SH-SY5Y (cell line): ENCODE measurements around the gene NSMCE1.

Experiments used
- GATA2 ChIP-seq: IDR thresholded peaks from 2 replicates; pipeline ENCODE4 v1.6.1; 2011; ENCODE audit warnings: mild to moderate bottlenecking, low read depth, low read length
- GATA3 ChIP-seq: IDR thresholded peaks from 2 replicates; pipeline ENCODE4 v1.6.1; 2011; ENCODE audit warnings: low read depth, mild to moderate bottlenecking, low read length, moderate library complexity

GRCh38 chr16:27205423-27206065 lies 63.0 kb downstream of the NSMCE1 start:
- TF ChIP-seq GATA2 (no peak), GATA3 (no peak)
